HG03196 (cell line): Measurements from ENCODE around the gene MTMR3.

Experiments
- ATAC-seq: cut with Tn5 transposase; IDR thresholded peaks from one replicate; pipeline ENCODE4 v1.9.1; 2021; ENCODE audit not compliant: unreplicated experiment

Gene MTMR3

DNA sequence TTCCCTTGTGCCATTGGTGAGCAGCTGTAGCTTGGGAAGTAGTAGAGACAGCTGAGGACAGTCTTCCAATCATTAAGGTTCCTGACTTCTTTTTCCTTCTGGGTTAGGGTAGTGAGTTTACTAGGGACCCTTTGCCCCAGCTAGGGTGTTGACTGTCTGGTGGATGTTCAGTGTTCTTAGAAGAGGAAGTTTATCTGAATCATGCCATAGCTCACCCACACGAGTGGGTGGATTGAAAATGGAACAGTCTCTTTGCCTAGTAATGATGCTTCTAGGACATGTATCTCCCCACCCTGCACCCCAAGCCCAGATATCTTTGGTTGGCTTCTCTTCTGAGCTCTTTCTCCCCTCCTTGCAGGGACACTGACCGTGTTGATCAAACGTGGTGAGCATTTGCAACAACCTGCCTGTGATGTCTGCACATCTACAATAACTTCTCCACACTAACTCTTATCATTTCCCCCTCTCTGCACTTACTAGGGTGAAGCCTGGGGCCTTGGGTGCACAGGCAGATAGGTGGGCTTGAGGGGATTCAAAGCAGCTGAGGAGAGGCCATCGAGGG is 140.2 kb downstream of the MTMR3 start:
- no peak for ATAC-seq

DNA sequence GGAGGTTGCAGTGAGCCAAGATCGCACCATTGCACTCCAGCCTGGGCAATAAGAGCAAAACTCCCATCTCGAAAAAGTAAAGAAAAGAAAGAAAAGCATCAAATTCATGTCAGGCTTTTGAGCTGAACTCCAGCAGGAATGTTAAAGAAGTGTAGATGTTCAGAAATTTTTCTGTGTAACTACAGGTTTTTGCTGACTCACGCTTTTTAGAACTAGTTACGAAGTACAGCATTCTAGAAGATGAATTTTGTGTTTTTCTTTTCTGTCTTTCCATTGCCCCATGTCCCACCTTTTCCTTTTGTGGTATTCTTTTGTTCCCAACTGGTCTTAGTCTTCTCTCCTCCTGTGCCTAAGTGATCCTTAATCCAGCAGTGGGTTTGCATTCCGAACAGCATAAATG is 141.3 kb downstream of the MTMR3 start:
- no peak for ATAC-seq

DNA sequence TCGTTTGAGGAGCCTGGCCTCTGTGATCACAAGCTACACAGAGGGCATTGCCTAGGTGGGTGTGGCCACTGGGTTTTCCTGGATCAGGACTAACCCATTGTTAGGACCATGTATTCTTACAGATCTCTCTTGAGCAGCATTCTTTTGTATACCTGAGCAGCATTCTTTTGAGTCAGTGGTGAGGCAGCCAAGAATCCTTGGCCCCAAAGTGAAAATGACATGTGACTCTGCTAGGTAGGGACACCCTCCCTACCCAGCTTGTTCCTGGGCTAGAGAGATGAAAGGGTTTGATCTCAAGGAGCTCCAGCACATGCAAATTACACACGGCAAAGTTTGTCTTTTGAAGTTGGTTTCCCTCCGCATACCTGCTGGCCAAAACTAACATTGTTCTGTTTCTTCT is 142.2 kb downstream of the MTMR3 start:
- no peak for ATAC-seq

DNA sequence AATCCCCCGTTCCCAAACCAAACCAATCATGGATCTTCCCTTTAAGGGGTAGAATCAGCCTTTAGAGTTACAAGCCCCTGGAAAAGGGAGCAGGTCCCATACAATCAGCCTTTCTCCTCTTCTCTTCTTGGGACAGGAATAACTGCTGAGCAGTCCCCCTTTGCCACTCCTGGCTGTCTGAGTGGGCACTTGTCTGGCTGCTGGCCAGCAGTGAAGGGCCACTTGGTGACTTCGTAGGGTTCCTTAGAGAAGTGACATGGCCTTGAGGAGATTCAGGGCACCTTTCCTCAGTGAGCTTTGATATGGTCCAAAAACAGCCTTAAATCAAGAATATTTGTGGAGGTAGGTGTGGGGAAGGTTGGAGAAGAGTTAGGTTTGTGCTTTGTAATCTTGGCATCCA is 143.8 kb downstream of the MTMR3 start:
- no peak for ATAC-seq

DNA sequence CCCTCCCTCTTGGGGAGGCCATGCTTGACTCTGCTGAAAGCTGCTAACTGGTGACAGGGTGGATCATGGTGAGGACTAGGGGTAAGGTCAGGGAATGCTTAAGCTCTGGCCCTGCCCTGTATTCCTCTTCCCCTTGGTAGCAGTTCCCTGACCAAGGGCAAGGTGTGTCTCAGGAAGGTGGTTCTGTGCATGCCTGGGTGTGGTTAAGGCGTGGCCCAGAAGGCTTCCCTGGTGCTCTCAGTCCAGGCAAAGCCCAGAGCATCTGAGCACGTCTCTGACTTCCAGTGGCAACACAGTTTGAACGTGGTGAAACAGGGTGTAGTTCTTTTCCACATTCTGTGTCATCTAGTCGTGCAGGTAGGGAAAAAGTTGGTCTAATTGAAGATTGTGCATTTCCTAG is 144.2 kb downstream of the MTMR3 start:
- no peak for ATAC-seq

DNA sequence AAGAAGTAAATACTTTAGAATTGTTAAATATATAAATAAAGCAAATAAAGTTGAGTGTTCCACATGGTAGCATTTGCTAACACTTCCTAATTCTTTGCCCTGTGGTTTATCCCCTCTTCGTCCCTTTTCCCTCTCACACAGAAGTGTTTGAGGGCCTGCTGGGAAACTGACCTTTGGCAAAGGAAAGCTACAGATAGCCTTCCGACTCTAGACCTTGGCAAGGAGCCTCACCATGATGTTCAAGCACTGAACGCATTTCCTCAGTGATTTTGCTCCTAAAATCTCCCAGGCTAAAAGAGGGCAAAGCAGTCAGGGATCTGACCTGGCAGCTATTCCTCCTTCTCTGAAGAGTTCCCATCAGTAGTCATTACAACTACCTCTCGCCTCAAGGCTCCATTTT is 144.8 kb downstream of the MTMR3 start:
- no peak for ATAC-seq

DNA sequence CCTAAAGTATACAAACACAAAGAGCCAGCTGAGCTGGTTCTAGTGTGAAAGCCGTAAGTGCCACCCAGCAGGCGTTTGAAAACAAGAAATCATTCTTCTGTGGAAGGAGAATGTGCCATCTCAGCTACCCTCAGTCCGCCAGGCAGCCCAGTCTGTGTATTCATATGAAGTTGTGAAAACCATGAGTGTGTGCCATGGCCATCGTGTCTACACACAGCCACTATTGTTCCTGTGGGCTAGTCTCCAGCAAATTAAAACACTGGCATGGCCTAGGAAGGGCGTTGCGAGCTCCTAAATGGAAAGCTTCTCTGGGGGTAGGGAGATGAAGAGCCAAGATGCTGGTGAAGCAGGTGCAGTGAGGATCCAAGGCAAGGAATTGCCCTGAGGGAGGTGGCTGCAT is 145.8 kb downstream of the MTMR3 start:
- ATAC-seq: no peak

DNA sequence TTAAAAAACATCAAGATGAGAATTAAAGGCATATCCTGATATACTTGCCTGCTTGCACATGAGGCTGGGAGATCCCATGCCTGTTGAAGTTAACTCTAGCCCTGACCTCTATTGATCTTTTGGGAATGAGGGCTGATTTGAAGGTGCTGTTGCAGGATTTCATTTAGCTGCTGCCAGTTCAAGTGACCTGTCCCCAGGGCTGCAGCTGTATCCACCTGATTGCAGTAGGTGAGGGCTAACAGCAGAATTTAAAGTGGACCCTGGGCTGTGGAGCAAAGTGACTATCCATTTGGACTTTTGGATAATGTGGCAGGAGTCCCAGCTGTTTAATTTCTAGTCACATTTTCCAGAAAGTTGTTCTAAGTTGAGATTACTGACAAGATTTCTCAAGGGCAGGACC is 146.5 kb downstream of the MTMR3 start:
- no peak for ATAC-seq

DNA sequence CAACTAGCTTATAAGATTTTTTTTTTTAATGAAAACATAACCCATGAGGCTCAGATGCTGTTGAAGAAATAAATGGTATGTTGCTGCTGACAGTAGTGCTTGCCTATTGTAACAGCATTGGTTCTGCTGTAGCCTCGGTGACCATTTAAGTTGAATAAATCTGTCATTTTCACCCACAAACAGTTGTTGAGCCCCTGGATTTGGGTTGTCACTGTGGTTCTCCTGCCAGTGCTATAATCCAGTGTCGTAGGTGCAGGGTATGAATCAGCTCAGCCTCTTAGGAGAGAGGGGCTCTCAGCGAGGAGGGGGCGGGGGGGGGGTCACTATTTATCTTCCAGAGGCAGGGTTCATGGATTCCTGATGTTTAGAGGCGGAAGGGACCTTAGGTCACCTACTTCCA is 147.4 kb downstream of the MTMR3 start:
- no peak for ATAC-seq

DNA sequence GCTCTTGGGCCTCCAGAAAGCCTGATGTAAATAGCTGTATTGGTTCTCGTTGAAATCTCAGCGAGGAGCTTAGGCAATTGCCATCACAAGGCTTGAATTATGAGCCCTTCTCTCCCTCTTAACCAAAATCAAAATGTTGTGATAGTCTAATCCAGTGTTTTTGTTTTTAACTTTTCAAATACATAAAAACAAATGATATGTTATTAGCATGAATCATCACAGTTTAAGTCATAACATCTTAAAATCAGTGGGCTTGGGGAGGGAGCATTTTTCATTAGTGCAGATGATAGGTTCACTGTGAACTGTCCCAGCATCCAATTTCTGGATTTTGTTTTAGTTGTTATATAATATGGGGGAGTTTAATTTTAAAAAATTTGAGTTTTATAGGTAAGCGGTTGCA is 148.4 kb downstream of the MTMR3 start:
- ATAC-seq: no peak

DNA sequence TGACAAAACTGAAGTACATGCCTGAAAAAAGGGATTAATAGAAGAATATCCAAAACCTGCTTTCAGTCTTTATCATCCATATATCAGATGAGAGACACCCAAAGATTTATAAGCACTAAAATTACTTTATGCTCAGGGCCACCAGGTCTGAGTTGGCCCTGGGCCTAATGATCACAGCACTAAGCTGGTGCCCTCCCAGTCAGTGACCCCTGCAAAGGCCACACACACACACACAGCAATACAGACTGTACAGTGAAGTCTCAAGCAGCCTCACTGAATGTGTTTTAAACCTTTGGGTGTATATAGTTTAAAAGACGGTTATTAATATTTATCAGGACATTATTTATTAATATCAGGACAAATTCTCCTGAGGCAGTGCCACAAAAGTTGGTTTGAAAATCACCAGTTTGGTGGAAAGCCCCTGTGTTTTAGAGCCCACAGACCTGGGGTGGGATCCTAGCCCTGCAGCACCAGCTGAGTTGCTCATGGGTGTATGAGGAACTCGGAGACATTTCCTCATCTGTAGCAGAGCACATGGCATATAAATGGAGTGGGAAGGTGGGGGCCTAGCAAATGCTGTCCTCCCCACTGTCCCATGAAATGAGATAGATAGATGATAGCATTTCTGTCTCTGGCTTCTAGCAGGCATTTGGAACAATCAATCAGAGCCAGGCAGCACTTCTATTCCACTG is 148.9 kb downstream of the MTMR3 start:
- ATAC-seq: no peak

DNA sequence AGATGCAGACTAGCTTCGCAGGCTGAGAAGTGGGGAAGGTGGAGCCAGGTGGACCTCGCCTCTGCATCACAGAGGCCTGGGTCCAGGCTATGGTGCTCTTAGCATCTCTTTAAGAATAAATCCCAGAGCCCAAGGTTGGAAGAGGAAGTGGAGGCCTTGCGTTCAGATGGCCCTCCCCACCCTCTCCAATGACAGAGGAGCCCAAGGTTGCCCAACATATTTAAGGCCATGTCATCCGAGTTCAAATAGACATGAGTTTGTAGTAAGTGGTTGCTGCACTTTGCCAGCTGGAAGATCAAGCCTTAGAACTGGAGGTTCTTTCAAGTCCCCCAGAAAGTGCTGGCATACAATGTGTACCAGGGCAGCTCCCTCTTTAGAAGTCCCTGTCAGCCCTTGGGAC is 150.2 kb downstream of the MTMR3 start:
- ATAC-seq: no peak

DNA sequence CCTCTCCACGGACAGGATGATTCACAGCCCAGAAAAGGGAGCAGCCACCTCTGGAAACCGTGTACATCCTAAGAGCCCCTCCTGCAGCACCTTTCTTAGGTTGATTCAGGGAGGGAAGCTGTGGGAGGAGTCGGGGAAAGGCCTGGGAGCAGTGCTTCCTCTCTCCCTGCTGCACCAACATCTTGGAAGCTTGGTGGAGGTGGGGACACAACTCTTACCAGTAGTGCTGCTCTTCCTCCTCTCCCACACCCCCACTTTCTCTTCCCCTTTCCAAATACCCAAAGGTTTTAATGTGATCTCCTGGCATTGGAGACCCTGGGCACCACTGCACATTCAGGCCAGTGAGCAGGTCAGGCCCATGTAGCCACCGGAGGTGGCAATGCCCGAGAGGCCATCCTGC is 150.9 kb downstream of the MTMR3 start:
- no peak for ATAC-seq

DNA sequence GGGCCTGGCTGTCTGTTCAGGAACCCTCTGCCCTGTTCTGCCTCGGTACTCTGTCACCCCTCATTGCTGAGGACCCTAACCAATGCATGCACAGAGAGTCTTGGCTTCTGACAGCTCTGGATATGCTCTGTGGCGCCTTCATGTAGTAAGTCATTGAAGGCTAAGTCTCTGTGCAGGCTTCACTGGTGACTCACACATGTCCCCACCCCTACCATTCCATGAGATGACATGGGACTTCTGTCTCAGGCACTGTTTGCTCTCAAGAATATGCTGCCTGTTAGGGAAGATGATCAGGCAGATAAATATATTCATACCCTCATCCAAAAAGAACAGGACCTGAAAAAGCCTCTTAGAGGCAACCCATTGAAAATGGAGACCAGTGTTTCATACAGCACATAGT is 153.7 kb downstream of the MTMR3 start:
- no peak for ATAC-seq

DNA sequence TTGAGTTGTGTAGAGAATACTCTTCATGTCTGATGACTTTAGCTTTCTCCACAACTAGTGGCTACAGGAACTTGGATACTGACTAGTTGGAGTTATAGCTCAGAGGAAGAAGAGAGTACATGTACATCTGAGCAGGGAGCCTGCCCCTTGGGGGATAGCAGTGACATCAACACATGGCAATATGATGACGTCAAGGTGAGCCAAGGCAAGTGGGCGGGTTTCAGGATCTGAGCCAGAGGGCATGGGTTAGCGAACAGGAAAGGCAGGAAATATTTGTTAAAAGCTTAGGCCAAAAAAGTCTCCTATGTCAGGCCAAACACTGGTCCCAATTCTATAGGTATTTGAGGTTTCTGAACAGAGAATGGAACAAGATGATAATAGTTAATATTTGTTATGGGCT is 155.2 kb downstream of the MTMR3 start:
- no peak for ATAC-seq

DNA sequence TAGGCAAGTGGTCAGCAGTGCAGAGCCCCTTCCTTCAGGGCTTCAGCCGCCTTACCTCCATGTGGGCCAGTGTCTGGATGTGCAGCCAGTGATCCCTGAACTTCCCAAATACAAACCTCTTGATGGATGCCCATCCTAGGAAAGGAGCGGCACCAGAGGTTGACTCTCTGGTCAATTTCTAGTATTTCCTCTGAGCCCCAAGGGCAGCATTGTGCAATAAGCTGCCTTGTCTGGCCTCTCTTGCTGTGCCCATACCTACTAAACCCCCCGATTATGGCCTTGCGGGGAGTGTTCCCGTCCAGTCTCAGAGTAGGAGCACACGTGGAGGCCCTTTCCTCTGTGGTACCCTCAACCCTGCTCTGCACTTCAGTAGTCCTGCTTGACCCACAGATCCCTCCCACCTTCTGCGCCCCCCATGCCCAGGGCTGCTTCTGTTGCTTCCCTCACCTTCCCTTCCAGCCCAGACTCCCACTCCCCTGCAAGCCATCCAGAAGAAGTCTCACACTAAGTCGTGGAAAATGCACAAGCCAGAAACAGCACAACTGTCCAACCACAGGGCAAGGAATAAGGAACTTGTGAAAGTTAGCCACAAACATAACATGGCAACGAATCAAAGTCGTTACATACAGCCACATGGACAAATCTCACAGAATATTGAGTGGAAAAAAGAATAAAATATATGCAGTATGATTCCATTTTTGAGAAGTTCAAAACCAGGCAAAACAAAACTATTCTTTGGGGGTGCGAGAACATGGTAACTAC is 157.7 kb downstream of the MTMR3 start:
- ATAC-seq: no peak

DNA sequence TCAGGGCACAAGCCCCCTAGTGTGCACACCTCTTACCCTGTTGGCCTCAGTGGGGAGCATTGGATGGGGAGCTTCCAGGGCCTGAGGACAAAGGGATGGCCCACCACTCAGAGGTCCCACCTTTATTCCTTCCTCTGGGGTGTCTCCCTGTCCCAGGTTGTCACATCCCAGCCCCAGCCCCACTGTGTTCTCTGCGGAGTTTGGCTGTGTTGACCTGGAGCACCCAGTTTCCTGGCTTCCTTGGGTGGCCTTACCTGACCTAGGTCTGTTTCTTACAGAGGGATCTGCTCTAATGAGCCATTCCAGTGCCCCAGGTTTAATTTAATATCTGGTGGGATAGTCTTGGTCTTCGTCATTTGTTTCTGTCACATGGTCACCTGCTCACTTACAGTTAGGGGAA is 158.5 kb downstream of the MTMR3 start:
- ATAC-seq: no peak

DNA sequence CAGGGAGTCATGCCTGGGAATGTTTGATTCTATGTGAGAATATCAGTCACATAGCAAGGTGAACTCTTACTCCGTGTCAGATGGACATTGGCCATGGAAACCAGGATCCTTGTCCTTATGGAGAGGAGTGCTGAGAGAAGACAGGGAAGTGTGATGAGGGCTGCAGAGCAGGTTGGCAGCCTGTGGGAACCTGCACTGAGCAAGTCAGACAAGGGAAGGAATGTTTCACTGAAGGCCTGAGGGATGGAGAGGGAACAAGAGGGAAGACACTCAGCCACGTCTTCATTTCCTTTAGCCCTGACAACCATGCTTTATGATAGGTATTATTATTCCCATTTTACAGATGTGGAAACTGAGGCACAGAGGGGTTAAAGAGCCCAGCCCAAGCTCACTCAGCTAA is 158.9 kb downstream of the MTMR3 start:
- ATAC-seq: no peak

DNA sequence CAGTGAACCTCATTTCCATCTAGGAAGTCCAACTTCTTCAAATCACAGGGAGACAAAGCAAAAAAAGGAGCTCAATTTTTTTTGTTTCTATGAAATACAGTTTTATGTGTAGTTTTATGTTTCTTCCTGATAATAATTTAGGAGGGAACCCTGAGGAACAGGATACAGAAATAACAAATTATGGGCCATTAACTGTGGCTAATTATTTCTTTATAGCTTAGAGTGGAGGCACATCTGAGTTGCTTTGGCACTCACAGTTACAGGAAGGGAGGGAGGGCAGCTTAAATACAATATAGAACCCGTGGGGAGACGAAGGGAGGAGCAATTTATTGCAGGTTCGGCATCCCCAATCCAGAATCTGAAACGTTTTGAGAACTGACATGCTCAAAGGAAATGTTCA is 160.2 kb downstream of the MTMR3 start:
- no peak for ATAC-seq

DNA sequence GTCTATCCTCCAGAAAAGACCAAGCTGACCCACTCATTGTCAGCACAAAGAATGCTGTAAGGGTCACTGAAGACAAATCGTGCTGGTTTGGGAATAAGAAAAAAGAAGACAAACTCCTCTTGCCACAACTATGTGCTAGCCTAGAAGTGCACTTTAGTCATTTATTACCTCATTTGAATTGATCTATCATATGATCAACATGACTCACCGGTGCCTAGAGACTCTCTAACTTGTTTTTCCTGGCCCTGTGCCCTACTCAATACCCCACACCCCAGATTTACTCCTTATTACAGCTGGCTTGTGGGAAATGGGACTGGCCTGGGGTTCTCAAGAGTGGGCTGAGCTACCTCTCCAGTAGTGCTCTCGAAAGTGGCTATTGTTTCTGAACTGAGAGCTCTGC is 161.4 kb downstream of the MTMR3 start:
- no peak for ATAC-seq

DNA sequence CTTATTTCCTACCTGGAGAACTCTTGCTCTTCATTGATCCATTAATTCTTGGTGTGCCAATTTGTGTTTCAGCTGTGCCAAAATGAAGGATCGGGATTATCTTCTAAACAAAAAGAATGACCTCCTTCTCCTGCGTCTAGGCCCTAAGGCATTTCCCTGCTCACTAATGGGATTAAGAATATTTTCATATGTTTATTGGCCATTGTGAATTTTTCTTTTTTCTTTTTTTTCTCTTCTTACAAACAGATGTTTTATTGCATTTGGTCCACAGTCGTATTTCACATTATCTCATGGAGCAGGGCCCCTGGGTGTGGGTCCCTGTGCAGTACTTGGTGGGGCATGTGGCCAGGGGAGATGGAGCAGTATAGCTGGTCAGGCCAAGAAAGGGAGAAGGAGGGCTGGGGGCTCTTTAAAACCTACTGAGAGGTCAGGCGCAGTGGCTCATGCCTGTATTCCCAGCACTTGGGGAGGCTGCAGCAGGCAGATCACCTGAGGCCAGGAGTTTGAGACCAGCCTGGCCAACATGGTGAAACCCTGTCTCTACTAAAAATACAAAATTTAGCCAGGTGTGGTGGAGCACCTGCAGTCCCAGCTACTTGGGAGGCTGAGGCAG is 162.0 kb downstream of the MTMR3 start:
- ATAC-seq: no peak

DNA sequence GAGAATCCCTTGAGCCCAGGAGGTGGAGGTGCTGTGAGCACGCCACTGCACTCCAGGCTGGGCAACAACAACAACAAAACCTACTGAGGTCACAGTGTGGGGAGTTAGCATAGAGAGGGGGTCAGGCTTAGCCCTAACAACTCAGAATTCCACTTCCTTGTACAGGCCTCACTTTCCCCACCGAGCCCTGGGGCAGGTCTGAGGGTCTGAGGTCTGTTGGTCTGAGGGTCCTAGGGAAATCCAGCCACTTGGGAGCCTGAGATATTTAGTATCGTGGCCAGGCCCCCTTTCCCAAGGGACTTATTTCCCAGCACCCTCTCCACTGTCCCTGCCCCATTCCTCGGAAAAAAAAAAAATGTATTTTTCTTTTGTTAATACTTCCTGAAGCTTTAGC is 162.5 kb downstream of the MTMR3 start:
- no peak for ATAC-seq
